Smooth muscle cell (in vitro differentiated cells): ENCODE measurements around the gene GSTO2. TPM values are rescaled to one million over a fixed set of nuclear protein-coding genes. Genes with fewer than 3 reads are reported as not detected.
"Not testable (repeated sequence)": the region's sequence is repeated elsewhere in the genome, so short reads cannot be mapped to it uniquely, and the experiment has no call there.

ENCODE experiments used
- DNase-seq: peaks from one replicate; lab custom pipeline; 2025; ENCODE audit not compliant: unreplicated experiment; lab: John Stamatoyannopoulos, UW
- H2AFZ ChIP-seq: fragments of 200-600 bp; sonication (generic); 2 replicates; pipeline ENCODE4 v1.6.0; 2016; ENCODE audit warnings: antibody characterized with exemption, low read depth, mild to moderate bottlenecking
- H3F3A ChIP-seq: fragments of 200-600 bp; sonication (generic); 2 replicates; pipeline ENCODE4 v1.6.0; 2017; ENCODE audit warnings: antibody characterized with exemption, low read depth
- H3K27ac ChIP-seq: fragments of 200-600 bp; sonication (generic); 2 replicates; pipeline ENCODE4 v1.5.1; 2016; ENCODE audit warnings: low read depth, mild to moderate bottlenecking
- H3K27me3 ChIP-seq: fragments of 200-600 bp; sonication (generic); 2 replicates; pipeline ENCODE4 v1.6.1; 2016; ENCODE audit warnings: low read depth, mild to moderate bottlenecking
- H3K36me3 ChIP-seq: fragments of 200-600 bp; sonication (generic); 2 replicates; pipeline ENCODE4 v1.5.1; 2016; ENCODE audit warnings: low read depth
- H3K4me1 ChIP-seq: fragments of 200-600 bp; sonication (generic); 2 replicates; pipeline ENCODE4 v1.5.1; 2016; ENCODE audit warnings: low read depth
- H3K4me2 ChIP-seq: fragments of 200-600 bp; sonication (generic); 2 replicates; pipeline ENCODE4 v1.6.0; 2016; ENCODE audit warnings: mild to moderate bottlenecking
- H3K4me3 ChIP-seq: fragments of 200-600 bp; sonication (generic); 2 replicates; pipeline ENCODE4 v1.5.1; 2016; ENCODE audit warnings: mild to moderate bottlenecking
- H3K79me2 ChIP-seq: fragments of 200-600 bp; sonication (generic); 2 replicates; pipeline ENCODE4 v1.6.0; 2016; ENCODE audit warnings: low read depth, mild to moderate bottlenecking
- H3K9ac ChIP-seq: fragments of 200-600 bp; sonication (generic); 2 replicates; pipeline ENCODE4 v1.6.0; 2016; ENCODE audit warnings: low read depth
- H3K9me3 ChIP-seq: fragments of 200-600 bp; sonication (generic); replicated peaks from 2 replicates; pipeline ENCODE4 v1.5.1; 2016; ENCODE audit warnings: low read depth
- H4K20me1 ChIP-seq: fragments of 200-600 bp; sonication (generic); 2 replicates; pipeline ENCODE4 v1.6.0; 2016; ENCODE audit warnings: low read depth
- CTCF ChIP-seq: fragments of 200-600 bp; sonication (generic); IDR thresholded peaks from 2 replicates; pipeline ENCODE4 v1.5.1; 2017; ENCODE audit warnings: borderline replicate concordance, mild to moderate bottlenecking, antibody characterized with exemption; ENCODE audit not compliant: insufficient read depth, poor library complexity, severe bottlenecking
- WGBS: methylation state at CpG from one replicate; pipeline ENCODE4 v1.1.7; 2016; ENCODE audit warnings: low lambda C conversion rate; 5-methylcytosine and 5-hydroxymethylcytosine counted together
- polyA plus RNA-seq: library from polyadenylated mRNA; unstranded; fragments of >200 nt; fragmentation: Nextera tagmentation; extraction: Ambion mirVana; gene quantifications from 2 replicates; pipeline ENCODE4 v1.2.1, GENCODE V29; 2016
- total RNA-seq: library from RNA; depleted of rRNA; stranded (reverse); fragments of >200 nt; gene quantifications from 2 replicates; pipeline ENCODE4 v1.2.3, GENCODE V29; 2014

Gene GSTO2
- total and polyA plus RNA-seq, 2 experiments from 2014 or later = 2.1 to 3.7 TPM

GRCh38 chr10:104242545-104242944, 26.4 kb upstream of the GSTO2 start:
- no peak overlapping the region for H3K9ac ChIP-seq
- H3K36me3 ChIP-seq = no peaks in the 10 kb centered on the region
- no peak overlapping the region for H2AFZ ChIP-seq
- no peaks in the 10 kb centered on the region for H3K4me1 ChIP-seq
- H3K9me3 ChIP-seq = no peaks in the 10 kb centered on the region
- no peaks in the 10 kb centered on the region for H4K20me1 ChIP-seq
- no peaks in the 10 kb centered on the region for H3K27me3 ChIP-seq
- H3K4me3 ChIP-seq = no peak overlapping the region
- no peaks in the 10 kb centered on the region for H3F3A ChIP-seq
- H3K27ac ChIP-seq = no peak overlapping the region
- H3K79me2 ChIP-seq = no peaks in the 10 kb centered on the region
- no peak overlapping the region for H3K4me2 ChIP-seq
- TF ChIP-seq CTCF = no peak
- no peak for DNase-seq

GRCh38 chr10:104243009-104243408, 26.0 kb upstream of the GSTO2 start:
- not testable (repeated sequence) for DNase-seq, H3K9me3 ChIP-seq, H3K79me2 ChIP-seq, H3K4me1 ChIP-seq, H3K4me2 ChIP-seq, H3K4me3 ChIP-seq, H3F3A ChIP-seq, H3K36me3 ChIP-seq, H3K27ac ChIP-seq, H3K9ac ChIP-seq, H2AFZ ChIP-seq, H4K20me1 ChIP-seq, H3K27me3 ChIP-seq
- WGBS = 94% methylated on average over 3 of the region's 3 CpGs

- Histone ChIP-seq H3K36me3 (no peaks in the 10 kb centered on the region), H3K27me3 (no peaks in the 10 kb centered on the region), H3K4me1 (no peaks in the 10 kb centered on the region), H3K9ac (no peak overlapping the region), H3K4me2 (no peak overlapping the region), H3K79me2 (no peaks in the 10 kb centered on the region), H3K4me3 (no peak overlapping the region), H4K20me1 (no peaks in the 10 kb centered on the region), H3K9me3 (no peaks in the 10 kb centered on the region), H3F3A (no peaks in the 10 kb centered on the region), H2AFZ (no peak overlapping the region), H3K27ac (no peak overlapping the region)
- WGBS = 79% methylated on average over 5 of the region's 5 CpGs
- DNase-seq = no peak
- no peak for TF ChIP-seq CTCF
These were observed 25.5 kb upstream of the GSTO2 start for GRCh38 chr10:104243512-104243911.

GRCh38 chr10:104245066-104245632, 23.8 kb upstream of the GSTO2 start:
- Histone ChIP-seq H3K36me3 (no peaks in the 10 kb centered on the region), H3K9me3 (no peaks in the 10 kb centered on the region), H3K4me3 (no peak overlapping the region), H3K27me3 (no peaks in the 10 kb centered on the region), H3K4me2 (no peak overlapping the region), H3K9ac (no peak overlapping the region), H2AFZ (no peak overlapping the region), H3K79me2 (no peaks in the 10 kb centered on the region), H3F3A (no peaks in the 10 kb centered on the region), H3K4me1 (no peaks in the 10 kb centered on the region), H3K27ac (no peak overlapping the region), H4K20me1 (no peaks in the 10 kb centered on the region)
- no peak for TF ChIP-seq CTCF
- 92% methylated on average over 21 of the region's 34 CpGs for WGBS
- no peak for DNase-seq
